ENCODE results near the gene TBC1D9B.
"Not testable (repeated sequence)": the region's sequence is repeated elsewhere in the genome, so short reads cannot be mapped to it uniquely, and the experiment has no call there.

TBC1D9B gene

DNA sequence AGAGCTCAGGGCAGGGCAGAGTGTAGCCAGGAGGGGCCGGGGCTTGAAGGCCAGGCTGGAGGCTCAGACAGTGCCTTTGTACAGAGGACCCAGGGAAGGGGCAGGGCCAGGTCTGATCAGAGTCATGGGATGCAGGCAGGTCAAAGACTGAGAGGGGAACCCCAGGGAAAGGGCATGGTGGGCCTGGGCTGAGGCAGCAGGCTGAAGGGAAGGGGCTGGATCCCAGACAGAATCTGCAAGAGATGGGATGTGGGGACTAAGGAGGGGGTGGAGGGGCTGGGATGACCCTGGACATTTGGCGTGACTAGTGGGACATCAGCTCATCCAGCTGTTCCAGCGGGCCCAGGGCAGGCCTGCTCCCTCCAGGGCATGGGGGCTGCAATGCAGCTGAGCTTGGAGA is 33.6 kb downstream of the TBC1D9B start:
- no peaks in the 10 kb centered on the region for H3K27me3 ChIP-seq
- peaks cover 86% of the 10 kb centered on the region for H3K36me3 ChIP-seq
- no peak overlapping the region for H3K27ac ChIP-seq
- no peaks in the 10 kb centered on the region for H3K4me1 ChIP-seq (ENCODE audit: control insufficient read depth in 1 of 2, insufficient read depth in 1 of 2, low read depth in 1 of 2, low read length in 1 of 2)
- H3K9me3 ChIP-seq, result no peaks in the 10 kb centered on the region
- TF ChIP-seq CTCF (IDR thresholded peaks at IDR 0.05), result no peak
- no peak overlapping the region for H3K4me3 ChIP-seq (ENCODE audit: low read depth in 1 of 2, low read length in 1 of 2)

DNA sequence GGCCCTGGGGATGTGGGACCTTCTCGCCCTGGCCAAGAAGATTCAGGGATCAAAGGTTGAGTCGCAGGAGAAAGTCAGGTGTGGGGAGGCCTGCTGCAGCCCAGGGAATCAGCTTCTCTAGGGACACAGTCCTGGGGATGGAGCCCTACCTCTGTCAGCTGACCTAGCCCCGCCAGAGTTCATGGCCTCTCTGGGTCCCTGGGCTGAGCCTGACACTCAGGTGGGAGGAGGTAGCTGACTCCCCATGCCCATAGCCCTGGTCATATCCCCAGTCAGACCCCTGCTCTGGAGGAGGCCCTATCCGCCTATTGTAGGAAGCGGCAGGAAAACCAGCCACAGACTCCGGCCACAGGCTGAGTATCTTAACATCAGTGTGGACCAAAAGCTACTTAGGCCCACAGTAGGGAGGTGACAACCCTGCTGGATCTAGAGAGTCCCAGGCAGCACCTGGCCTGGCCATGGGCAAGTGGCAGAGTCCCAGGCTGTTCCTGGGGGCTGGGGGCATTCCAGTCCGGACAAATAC is 34.0 kb downstream of the TBC1D9B start:
- no peak overlapping the region for H3K27ac ChIP-seq
- no peaks in the 10 kb centered on the region for H3K4me1 ChIP-seq (ENCODE audit: control insufficient read depth in 1 of 2, insufficient read depth in 1 of 2, low read depth in 1 of 2, low read length in 1 of 2)
- H3K9me3 ChIP-seq, result no peaks in the 10 kb centered on the region
- H3K36me3 ChIP-seq, result peaks cover 86% of the 10 kb centered on the region
- H3K4me3 ChIP-seq (ENCODE audit: low read depth in 1 of 2, low read length in 1 of 2), result no peak overlapping the region
- no peak for TF ChIP-seq CTCF (IDR thresholded peaks at IDR 0.05)
- H3K27me3 ChIP-seq, result no peaks in the 10 kb centered on the region

GRCh38 chr5:179872828-179873575 is 34.7 kb downstream of the TBC1D9B start:
- H3K4me1 ChIP-seq (ENCODE audit: control insufficient read depth in 1 of 2, insufficient read depth in 1 of 2, low read depth in 1 of 2, low read length in 1 of 2), result no peaks in the 10 kb centered on the region
- H3K36me3 ChIP-seq, result peaks cover 86% of the 10 kb centered on the region
- no peaks in the 10 kb centered on the region for H3K9me3 ChIP-seq
- no peak overlapping the region for H3K27ac ChIP-seq
- no peaks in the 10 kb centered on the region for H3K27me3 ChIP-seq
- no peak overlapping the region for H3K4me3 ChIP-seq (ENCODE audit: low read depth in 1 of 2, low read length in 1 of 2)
- no peak for TF ChIP-seq CTCF (IDR thresholded peaks at IDR 0.05)

- H3K9me3 ChIP-seq, result no peaks in the 10 kb centered on the region
- H3K27ac ChIP-seq, result no peak overlapping the region
- no peak for TF ChIP-seq CTCF (IDR thresholded peaks at IDR 0.05)
- H3K4me1 ChIP-seq (ENCODE audit: control insufficient read depth in 1 of 2, insufficient read depth in 1 of 2, low read depth in 1 of 2, low read length in 1 of 2), result no peaks in the 10 kb centered on the region
- no peaks in the 10 kb centered on the region for H3K27me3 ChIP-seq
- H3K4me3 ChIP-seq (ENCODE audit: low read depth in 1 of 2, low read length in 1 of 2), result no peak overlapping the region
- H3K36me3 ChIP-seq, result peaks cover 89% of the 10 kb centered on the region
Observed at GRCh38 chr5:179872055-179872827, 35.5 kb downstream of the TBC1D9B start.

GRCh38 chr5:179871533-179871932 is 36.2 kb downstream of the TBC1D9B start:
- H3K27ac ChIP-seq; H3K4me3 ChIP-seq (ENCODE audit: low read depth in 1 of 2, low read length in 1 of 2); H3K9me3 ChIP-seq; H3K27me3 ChIP-seq; H3K4me1 ChIP-seq (ENCODE audit: control insufficient read depth in 1 of 2, insufficient read depth in 1 of 2, low read depth in 1 of 2, low read length in 1 of 2): not testable (repeated sequence)
- H3K36me3 ChIP-seq, result peaks cover 96% of the 10 kb centered on the region

- H3K27ac ChIP-seq, result no peak overlapping the region
- peaks cover 96% of the 10 kb centered on the region for H3K36me3 ChIP-seq
- H3K9me3 ChIP-seq, result no peaks in the 10 kb centered on the region
- H3K27me3 ChIP-seq, result no peaks in the 10 kb centered on the region
- no peak for TF ChIP-seq CTCF (IDR thresholded peaks at IDR 0.05)
- no peak overlapping the region for H3K4me3 ChIP-seq (ENCODE audit: low read depth in 1 of 2, low read length in 1 of 2)
- H3K4me1 ChIP-seq (ENCODE audit: control insufficient read depth in 1 of 2, insufficient read depth in 1 of 2, low read depth in 1 of 2, low read length in 1 of 2), result no peaks in the 10 kb centered on the region
Observed at GRCh38 chr5:179870952-179871351, 36.7 kb downstream of the TBC1D9B start.

Data from neutrophil (primary cell).